Body of pancreas (tissue), 4 donors: ENCODE results near the gene CCDC158.

Experiments used
- POLR2A ChIP-seq, 3 donors: fragments of 450-650 bp; IDR thresholded peaks; one replicate each; pipeline ENCODE4 v1.6.1; 2016; ENCODE audit warnings: antibody characterized with exemption in 3 of 3, mild to moderate bottlenecking in 2 of 3
- TF ChIP-seq, protein P1 (sequence below), 7 experiments: fragments of 450-650 bp in 4 of 7; fragments of 200-600 bp in 3 of 7; sonication (generic) in 3 of 7; IDR thresholded peaks; one replicate each; pipeline ENCODE4 v1.5.1; 2016 to 2019; ENCODE audit warnings: antibody characterized with exemption in 7 of 7

DNA sequence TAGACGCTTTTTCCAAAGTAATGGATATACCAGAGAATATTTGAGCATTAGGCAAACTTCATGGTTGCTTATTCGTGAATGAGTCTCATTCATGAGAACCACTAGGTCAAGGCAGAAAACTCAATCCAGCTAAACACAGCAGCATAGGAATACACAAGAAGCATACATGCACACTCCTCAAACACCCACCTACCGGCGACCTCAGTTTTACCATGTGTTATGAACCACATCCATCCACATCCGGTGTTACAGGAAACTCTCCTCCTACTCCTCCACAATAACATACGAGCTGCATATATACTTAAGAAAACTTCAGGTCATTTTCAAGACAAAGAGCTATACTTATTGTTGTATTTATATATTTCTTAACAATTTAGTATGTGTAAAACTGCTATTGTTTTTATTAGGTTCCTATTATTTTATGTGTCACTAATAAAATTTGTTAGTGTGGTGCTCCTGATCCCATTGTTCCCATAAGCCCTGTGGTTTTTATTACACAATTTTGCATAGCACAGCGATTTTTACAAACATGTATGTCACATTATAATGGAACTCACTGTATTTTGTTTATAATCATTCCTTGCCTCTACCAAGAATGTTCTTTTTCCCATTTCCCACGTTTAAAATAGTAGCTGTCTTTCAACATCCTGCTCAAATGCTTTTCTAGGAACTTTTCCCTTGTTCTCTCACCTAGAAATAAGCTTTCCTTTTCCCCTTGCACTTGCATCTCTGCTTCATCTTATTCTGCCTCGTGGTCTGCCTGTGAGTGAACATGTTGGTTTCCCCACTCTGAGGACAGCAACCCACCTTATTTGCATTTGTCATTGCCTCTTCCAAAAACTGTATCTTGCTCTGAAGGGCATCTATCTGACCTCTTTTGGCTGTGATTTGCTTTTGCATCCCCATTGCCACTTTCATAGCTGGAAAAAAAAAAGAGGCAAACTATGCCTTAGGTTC is 66.1 kb downstream of the CCDC158 start:
- TF ChIP-seq, protein P1, sequence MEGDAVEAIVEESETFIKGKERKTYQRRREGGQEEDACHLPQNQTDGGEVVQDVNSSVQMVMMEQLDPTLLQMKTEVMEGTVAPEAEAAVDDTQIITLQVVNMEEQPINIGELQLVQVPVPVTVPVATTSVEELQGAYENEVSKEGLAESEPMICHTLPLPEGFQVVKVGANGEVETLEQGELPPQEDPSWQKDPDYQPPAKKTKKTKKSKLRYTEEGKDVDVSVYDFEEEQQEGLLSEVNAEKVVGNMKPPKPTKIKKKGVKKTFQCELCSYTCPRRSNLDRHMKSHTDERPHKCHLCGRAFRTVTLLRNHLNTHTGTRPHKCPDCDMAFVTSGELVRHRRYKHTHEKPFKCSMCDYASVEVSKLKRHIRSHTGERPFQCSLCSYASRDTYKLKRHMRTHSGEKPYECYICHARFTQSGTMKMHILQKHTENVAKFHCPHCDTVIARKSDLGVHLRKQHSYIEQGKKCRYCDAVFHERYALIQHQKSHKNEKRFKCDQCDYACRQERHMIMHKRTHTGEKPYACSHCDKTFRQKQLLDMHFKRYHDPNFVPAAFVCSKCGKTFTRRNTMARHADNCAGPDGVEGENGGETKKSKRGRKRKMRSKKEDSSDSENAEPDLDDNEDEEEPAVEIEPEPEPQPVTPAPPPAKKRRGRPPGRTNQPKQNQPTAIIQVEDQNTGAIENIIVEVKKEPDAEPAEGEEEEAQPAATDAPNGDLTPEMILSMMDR (IDR thresholded peaks at IDR 0.05): no peak
- TF ChIP-seq POLR2A (IDR thresholded peaks at IDR 0.05): no peak
